HEK293 (cell line): ENCODE measurements around the gene UBE2D2.

Source experiments
- AEBP2 ChIP-seq: fragments of 450-650 bp; formaldehyde crosslinking; IDR thresholded peaks from 2 replicates; pipeline ENCODE4 v1.5.1; 2016; ENCODE audit warnings: missing biosample characterization, missing genetic modification characterization, borderline replicate concordance
- BCL11A ChIP-seq: fragments of 450-650 bp; formaldehyde crosslinking; IDR thresholded peaks from 2 replicates; pipeline ENCODE4 v1.5.1; 2016; ENCODE audit warnings: low read depth, missing biosample characterization, missing genetic modification characterization
- CTCF ChIP-seq: fragments of 450-650 bp; formaldehyde crosslinking; IDR thresholded peaks from 2 replicates; pipeline ENCODE4 v1.5.1; 2016; ENCODE audit warnings: missing biosample characterization, missing genetic modification characterization
- GLI2 ChIP-seq: fragments of 450-650 bp; formaldehyde crosslinking; IDR thresholded peaks from 2 replicates; pipeline ENCODE4; 2017; ENCODE audit warnings: missing biosample characterization, missing genetic modification characterization, low read depth, borderline replicate concordance
- IKZF3 ChIP-seq: fragments of 450-650 bp; IDR thresholded peaks from 2 replicates; pipeline ENCODE4 v1.5.0; 2018; ENCODE audit warnings: missing biosample characterization, mild to moderate bottlenecking, missing genetic modification characterization, moderate library complexity
- INSM2 ChIP-seq: fragments of 450-650 bp; formaldehyde crosslinking; IDR thresholded peaks from 2 replicates; pipeline ENCODE4 v1.5.1; 2016; ENCODE audit warnings: missing biosample characterization, missing genetic modification characterization
- KLF16 ChIP-seq: fragments of 450-650 bp; formaldehyde crosslinking; IDR thresholded peaks from 2 replicates; pipeline ENCODE4 v1.5.1; 2017; ENCODE audit warnings: missing biosample characterization, missing genetic modification characterization
- MZF1 ChIP-seq: fragments of 450-650 bp; formaldehyde crosslinking; IDR thresholded peaks from 2 replicates; pipeline ENCODE4 v1.5.1; 2017; ENCODE audit warnings: missing biosample characterization, missing genetic modification characterization, borderline replicate concordance
- OVOL3 ChIP-seq: fragments of 450-650 bp; formaldehyde crosslinking; IDR thresholded peaks from 2 replicates; pipeline ENCODE4 v1.5.1; 2016; ENCODE audit warnings: missing biosample characterization, missing genetic modification characterization
- RBAK ChIP-seq: fragments of 450-650 bp; formaldehyde crosslinking; IDR thresholded peaks from 2 replicates; pipeline ENCODE4 v1.5.1; 2016; ENCODE audit warnings: missing biosample characterization, missing genetic modification characterization
- ZNF132 ChIP-seq: fragments of 450-650 bp; formaldehyde crosslinking; IDR thresholded peaks from 2 replicates; pipeline ENCODE4 v1.5.1; 2017; ENCODE audit warnings: missing biosample characterization, missing genetic modification characterization, borderline replicate concordance
- ZNF138 ChIP-seq: fragments of 450-650 bp; formaldehyde crosslinking; IDR thresholded peaks from 2 replicates; pipeline ENCODE4 v1.5.1; 2016; ENCODE audit warnings: missing biosample characterization, missing genetic modification characterization, borderline replicate concordance
- ZNF140 ChIP-seq: fragments of 450-650 bp; formaldehyde crosslinking; IDR thresholded peaks from 2 replicates; pipeline ENCODE4 v1.5.1; 2016; ENCODE audit warnings: missing biosample characterization, missing genetic modification characterization
- ZNF146 ChIP-seq: fragments of 450-650 bp; formaldehyde crosslinking; IDR thresholded peaks from 2 replicates; pipeline ENCODE4 v1.5.1; 2016; ENCODE audit warnings: missing biosample characterization, missing genetic modification characterization
- ZNF18 ChIP-seq: fragments of 450-650 bp; formaldehyde crosslinking; IDR thresholded peaks from 2 replicates; pipeline ENCODE4 v1.5.1; 2016; ENCODE audit warnings: missing biosample characterization, missing genetic modification characterization
- ZNF26 ChIP-seq: fragments of 450-650 bp; formaldehyde crosslinking; IDR thresholded peaks from 2 replicates; pipeline ENCODE4 v1.5.1; 2016; ENCODE audit warnings: missing biosample characterization, missing genetic modification characterization
- ZNF341 ChIP-seq: fragments of 450-650 bp; formaldehyde crosslinking; IDR thresholded peaks from 2 replicates; pipeline ENCODE4; 2016; ENCODE audit warnings: low read depth, missing biosample characterization, missing genetic modification characterization
- ZNF48 ChIP-seq: fragments of 450-650 bp; formaldehyde crosslinking; IDR thresholded peaks from 2 replicates; pipeline ENCODE4 v1.5.1; 2016; ENCODE audit warnings: missing biosample characterization, missing genetic modification characterization
- ZNF514 ChIP-seq: fragments of 450-650 bp; formaldehyde crosslinking; IDR thresholded peaks from 2 replicates; pipeline ENCODE4 v1.5.1; 2016; ENCODE audit warnings: missing biosample characterization, missing genetic modification characterization
- ZNF530 ChIP-seq: fragments of 450-650 bp; formaldehyde crosslinking; IDR thresholded peaks from 2 replicates; pipeline ENCODE4 v1.5.1; 2016; ENCODE audit warnings: low read depth, missing biosample characterization, missing genetic modification characterization
- ZNF555 ChIP-seq: fragments of 450-650 bp; formaldehyde crosslinking; conservative IDR thresholded peaks from 2 replicates; pipeline ENCODE4 v1.5.1; 2017; ENCODE audit warnings: missing biosample characterization, mild to moderate bottlenecking, missing genetic modification characterization, inconsistent platforms
- ZNF639 ChIP-seq: fragments of 450-650 bp; formaldehyde crosslinking; IDR thresholded peaks from 2 replicates; pipeline ENCODE4 v1.5.1; 2016; ENCODE audit warnings: missing biosample characterization, missing genetic modification characterization
- ZNF704 ChIP-seq: fragments of 450-650 bp; formaldehyde crosslinking; IDR thresholded peaks from 2 replicates; pipeline ENCODE4 v1.5.1; 2016; ENCODE audit warnings: missing biosample characterization, missing genetic modification characterization
- ZNF791 ChIP-seq: fragments of 450-650 bp; formaldehyde crosslinking; IDR thresholded peaks from 2 replicates; pipeline ENCODE4 v1.5.1; 2016; ENCODE audit warnings: missing biosample characterization, missing genetic modification characterization
- ZSCAN16 ChIP-seq: fragments of 450-650 bp; formaldehyde crosslinking; IDR thresholded peaks from 2 replicates; pipeline ENCODE4 v1.5.1; 2016; ENCODE audit warnings: missing biosample characterization, missing genetic modification characterization
- ZSCAN30 ChIP-seq: fragments of 450-650 bp; IDR thresholded peaks from 2 replicates; pipeline ENCODE4 v1.5.1; 2018; ENCODE audit warnings: missing biosample characterization, mild to moderate bottlenecking, missing genetic modification characterization, moderate library complexity
- ZSCAN5A ChIP-seq: fragments of 450-650 bp; formaldehyde crosslinking; IDR thresholded peaks from 2 replicates; pipeline ENCODE4 v1.5.1; 2016; ENCODE audit warnings: missing biosample characterization, missing genetic modification characterization

Gene UBE2D2

GRCh38 chr5:139649082-139649991, 88.2 kb downstream of the UBE2D2 start (continued):
- TF ChIP-seq KLF16 (tag by site-specific recombination) (no peak), ZNF791 (no peak), GLI2 (tag by site-specific recombination) (no peak), ZNF341 (no peak), IKZF3 (tag by site-specific recombination) (no peak), ZNF48 (tag by site-specific recombination) (no peak), ZNF530 (no peak), ZNF146 (0 out of 2 replicates have a peak, but pooled peaks have one; percentile 15), ZNF26 (tag by site-specific recombination) (no peak), ZSCAN5A (tag by site-specific recombination) (no peak), ZNF18 (tag by site-specific recombination) (no peak), MZF1 (tag by site-specific recombination) (no peak), AEBP2 (no peak), ZNF140 (tag by site-specific recombination) (no peak), ZSCAN30 (tag by site-specific recombination) (no peak), ZNF704 (tag by site-specific recombination) (no peak), RBAK (tag by site-specific recombination) (no peak), INSM2 (no peak), OVOL3 (tag by site-specific recombination) (no peak), ZNF132 (tag by site-specific recombination) (no peak), ZSCAN16 (tag by site-specific recombination) (no peak), ZNF639 (tag by site-specific recombination) (no peak), CTCF (tag by site-specific recombination) (0 out of 2 replicates have a peak, but pooled peaks have one; percentile 50), ZNF555 (tag by site-specific recombination) (no peak), BCL11A (tag by site-specific recombination) (no peak), ZNF514 (no peak), ZNF138 (tag by site-specific recombination) (no peak)
